GM19035 (cell line): ENCODE measurements around the gene BCAS3.
"Not testable (repeated sequence)": the region's sequence is repeated elsewhere in the genome, so short reads cannot be mapped to it uniquely, and the experiment has no call there.

Experiments used
- ATAC-seq: cut with Tn5 transposase; IDR thresholded peaks from one replicate; pipeline ENCODE4 v1.9.1; 2021; ENCODE audit not compliant: unreplicated experiment

Gene BCAS3

GRCh38 chr17:61144617-61145564, 467.2 kb downstream of the BCAS3 start:
- no peak for ATAC-seq

DNA sequence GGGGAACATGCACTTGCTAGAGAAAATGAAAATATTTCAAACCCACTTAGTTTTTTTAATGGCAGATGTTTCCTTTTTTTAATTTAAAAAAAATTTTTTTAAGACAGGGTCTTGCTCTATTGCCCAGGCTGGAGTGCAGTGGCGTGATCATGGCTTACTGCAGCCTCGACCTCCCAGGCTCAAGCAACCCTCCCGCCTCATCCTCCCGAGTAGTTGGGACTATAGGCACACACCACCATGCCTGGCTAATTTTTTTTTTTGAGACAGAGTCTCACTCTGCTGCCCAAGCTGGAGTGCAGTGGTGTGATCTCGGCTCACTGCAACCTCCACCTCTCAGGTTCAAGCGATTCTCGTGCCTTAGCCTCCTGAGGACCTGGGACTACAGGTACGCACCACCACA, 469.2 kb downstream of the BCAS3 start:
- ATAC-seq, result not testable (repeated sequence)

GRCh38 chr17:61149106-61149825, 471.6 kb downstream of the BCAS3 start:
- no peak for ATAC-seq

- ATAC-seq, result no peak
These were observed 472.3 kb downstream of the BCAS3 start for GRCh38 chr17:61149862-61150362.

DNA sequence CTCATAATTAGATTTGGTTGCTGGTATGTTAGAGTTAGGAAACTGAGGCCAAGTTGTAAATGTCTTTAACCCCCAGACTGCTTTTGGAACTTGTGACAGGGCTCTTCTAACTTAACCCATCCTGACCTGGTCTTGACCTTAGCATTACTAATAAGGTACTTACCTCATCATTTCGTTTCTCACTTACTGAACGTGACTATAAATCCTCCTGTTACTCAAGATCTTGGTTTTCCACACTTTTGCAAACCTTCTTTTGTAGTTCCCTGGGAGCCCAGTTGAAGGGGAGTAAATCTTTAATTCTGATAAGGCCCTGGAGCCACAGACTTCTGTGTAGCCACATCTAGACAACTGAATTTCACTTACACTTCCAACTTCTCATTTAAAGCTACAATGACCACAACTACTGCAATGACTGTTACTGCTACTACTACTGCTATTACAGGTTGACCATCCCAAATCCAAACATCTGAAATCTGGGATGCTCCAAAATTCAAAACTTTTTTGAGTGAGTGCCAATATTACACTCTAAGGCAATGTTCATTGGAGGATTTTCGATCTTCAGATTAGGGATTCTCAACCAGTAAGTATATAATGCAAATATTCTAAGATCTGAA, 473.1 kb downstream of the BCAS3 start:
- no peak for ATAC-seq

GRCh38 chr17:61152898-61153297, 475.2 kb downstream of the BCAS3 start:
- ATAC-seq, result no peak

DNA sequence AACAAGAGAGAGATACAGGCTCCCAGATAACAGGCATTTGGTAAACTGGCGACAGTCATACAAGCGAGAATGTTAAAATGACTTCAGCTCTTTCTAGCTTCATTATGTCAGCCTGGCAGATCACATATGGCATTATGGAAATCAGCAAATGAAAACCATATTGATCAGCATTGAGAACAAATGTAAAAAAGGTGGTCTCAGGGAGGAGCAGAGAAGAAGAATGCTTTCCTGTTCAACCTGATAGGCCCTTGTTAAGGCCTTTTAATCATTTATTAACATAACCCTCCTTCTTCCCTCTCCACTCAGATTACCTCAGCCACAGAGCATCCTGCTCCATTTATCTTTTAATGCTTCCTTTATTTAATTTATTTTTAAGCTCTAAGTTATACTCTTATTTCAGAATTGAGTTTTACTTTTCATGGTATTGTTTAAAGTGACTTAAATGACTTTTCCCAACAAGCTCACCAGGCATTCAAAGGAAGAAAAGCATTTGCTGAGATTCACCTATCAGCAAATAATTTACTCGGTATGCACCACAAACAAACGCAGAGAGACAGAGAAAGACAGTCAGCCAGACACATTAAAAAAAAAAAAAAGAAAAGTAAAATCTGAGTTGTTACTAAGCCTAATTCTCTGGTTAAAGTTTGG, 478.1 kb downstream of the BCAS3 start:
- ATAC-seq, result no peak

DNA sequence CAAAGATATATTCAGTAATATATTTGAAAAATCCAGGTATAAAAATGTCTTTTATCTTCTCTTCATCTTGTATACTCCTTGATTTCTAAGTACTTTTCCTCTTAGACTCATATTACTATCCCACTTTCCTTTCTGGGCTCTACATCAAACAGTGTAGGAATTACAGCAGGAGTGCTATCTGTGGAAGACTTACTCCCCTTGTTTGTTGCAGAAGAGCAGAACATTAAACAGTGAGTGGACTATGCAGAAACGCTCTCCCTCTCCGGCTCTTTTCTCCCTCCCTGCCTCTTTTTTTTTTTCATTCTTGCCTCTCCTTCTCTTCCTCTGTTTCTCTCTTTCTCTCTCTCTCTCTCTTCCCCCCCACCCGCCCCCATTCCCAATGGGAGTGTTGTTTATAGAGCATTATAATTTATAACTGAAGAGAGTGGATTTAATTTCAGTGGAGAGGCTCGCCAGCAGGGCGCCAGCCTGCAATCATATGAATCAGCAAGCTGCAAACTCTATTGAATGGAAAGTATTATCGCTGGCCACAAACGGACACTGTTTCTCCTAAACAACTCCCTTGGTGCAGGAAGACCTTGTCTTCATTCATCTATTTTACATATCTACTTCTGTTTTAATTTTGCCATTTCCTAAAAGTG, 479.7 kb downstream of the BCAS3 start:
- no peak for ATAC-seq

- ATAC-seq, result no peak
These were observed 480.7 kb downstream of the BCAS3 start for GRCh38 chr17:61158376-61158775.

DNA sequence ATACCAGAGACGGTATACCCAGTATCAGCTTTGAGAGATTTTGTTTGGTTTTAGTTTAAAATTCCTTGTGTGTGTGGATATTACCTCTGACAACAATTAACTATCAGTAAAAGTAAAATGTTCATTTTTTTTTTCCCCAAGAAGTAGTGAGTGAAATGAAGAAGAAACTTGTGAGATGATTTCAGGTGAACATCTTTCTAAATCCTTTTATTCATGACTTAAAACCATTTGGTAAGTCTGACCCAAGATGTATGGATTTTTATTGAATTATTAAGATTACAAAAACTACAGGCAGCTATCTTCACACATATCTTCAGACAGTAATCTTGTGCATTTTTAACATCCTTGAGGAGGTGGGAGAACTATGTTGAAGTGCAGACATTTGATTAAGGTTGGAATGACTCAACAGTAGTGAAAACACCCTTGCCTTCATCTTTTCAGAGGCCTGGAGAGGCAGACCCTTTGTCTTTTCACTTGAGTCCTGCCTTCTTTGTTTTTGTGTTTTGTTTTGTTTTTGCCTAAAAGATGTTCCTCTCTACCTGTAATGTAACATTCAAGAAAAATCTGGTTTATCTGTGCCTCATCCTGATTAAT, 481.7 kb downstream of the BCAS3 start:
- no peak for ATAC-seq

DNA sequence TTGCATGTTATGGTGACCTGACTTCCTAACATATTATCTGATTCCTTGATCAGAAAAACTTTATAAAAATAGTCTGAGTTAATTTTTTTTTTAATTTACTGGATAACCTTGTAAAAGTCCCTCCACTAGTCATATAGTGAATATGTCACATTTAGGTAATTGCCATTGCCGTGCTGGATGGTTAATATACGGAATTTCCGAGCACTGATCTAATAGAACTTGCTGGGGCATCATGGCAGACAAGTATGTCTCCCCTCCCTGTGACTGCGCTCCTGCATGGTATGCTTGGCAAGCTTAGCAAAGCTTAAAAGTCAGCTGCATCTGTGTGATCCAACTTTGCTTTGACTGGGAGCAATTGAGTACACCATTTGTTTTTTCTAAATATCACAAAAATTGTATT, 482.6 kb downstream of the BCAS3 start:
- ATAC-seq, result no peak

DNA sequence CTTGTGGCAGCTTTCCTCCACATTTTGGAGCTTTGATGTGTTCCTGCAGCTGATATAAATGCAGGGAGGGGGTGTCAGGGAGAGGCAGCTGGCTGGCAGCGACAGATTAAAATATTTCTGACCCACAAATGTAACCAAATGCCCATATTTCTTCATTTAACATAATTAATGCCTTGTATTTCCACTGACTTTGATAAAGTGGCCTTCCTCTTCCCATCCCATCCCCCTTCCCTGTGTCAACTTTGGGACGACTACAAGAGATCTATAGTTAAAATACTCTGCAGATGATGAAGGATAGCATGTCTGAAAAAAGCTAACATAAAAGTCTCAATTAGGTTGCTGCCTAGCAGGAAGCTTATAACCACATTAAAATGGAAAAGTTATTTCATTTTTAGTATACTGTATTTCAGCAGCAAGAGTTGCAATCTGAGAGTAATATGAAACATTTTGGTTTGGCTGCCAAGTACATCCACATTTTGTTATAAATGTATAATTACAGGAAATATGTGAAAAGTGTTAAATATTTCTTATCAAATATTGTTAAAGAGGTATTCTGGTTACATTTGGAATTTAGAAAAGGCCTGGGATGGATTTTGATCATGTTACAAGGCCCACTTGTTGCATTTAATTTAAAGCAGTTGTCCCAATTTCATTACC, 483.3 kb downstream of the BCAS3 start:
- ATAC-seq, result no peak

- no peak for ATAC-seq
These were observed 484.0 kb downstream of the BCAS3 start for GRCh38 chr17:61161615-61162134.

DNA sequence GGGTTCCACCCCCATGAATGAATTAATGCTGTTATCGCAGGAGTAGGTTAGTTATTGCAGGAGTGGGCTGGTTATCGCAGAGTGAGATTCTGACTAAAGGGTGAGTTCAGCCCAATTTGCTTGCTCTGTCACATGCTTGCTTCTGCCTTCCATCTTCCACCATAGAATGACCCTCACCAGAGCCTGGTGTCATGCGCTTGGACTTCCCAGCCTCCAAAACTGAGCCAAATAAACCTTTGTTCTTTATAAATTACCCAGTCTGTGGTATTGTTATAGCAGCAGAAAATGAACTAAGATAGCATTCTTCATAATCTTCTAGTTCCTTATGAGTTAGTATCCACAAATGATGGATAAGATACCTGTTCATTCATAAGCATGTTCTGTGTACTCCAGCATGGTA, 486.9 kb downstream of the BCAS3 start:
- no peak for ATAC-seq

- no peak for ATAC-seq
These were observed 489.4 kb downstream of the BCAS3 start for GRCh38 chr17:61167075-61167474.

DNA sequence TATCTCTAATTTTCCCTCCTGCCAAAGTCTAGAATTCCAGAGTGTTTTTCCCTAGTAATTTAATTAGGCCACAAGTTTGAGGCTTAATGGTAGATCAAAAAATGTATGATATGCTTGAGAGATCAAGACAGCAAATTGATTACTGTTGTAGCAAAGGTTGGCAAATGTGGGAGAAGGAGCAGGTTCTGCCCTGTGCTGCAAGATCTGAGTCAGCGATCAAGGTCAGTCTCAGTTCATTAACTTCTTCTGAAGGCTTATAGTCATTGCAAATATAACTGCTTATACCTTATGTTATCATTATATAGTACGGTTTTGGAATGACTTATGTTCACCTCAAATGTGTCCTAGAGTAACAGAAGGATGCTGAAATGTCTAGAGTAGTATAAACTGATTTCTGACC, 490.9 kb downstream of the BCAS3 start:
- no peak for ATAC-seq

DNA sequence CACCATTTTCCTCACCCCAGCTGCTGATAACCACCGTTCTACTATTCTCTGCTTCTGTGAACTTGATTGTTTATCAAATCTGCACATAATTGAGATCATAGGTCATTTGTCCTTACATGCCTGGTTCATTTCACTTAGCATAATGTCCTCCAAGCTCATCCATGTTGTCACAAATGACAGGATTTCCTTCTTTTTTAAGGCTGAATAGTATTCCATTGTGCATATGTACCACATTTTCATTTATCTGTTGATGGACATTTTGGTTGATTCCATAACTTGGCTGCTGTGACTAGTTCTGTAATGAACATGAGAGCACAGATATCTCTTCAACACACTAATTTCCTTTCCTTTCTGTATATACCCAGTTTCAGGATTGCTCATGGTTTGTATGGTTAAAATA, 496.7 kb downstream of the BCAS3 start:
- ATAC-seq, result no peak

- ATAC-seq, result no peak
These were observed 497.9 kb downstream of the BCAS3 start for GRCh38 chr17:61175298-61176142.

GRCh38 chr17:61177351-61177750, 499.7 kb downstream of the BCAS3 start:
- ATAC-seq, result no peak
